Activated CD4-positive, alpha-beta T cell treated with anti-CD3 and anti-CD28 coated beads, Interleukin-2, amount 50 U/mL, for 24 hours (primary cell): Measurements from ENCODE around the gene ARHGEF10L.
"Not testable (repeated sequence)": the region's sequence is repeated elsewhere in the genome, so short reads cannot be mapped to it uniquely, and the experiment has no call there.

Experiments used
- DNase-seq, 2 donors: peaks; one replicate each; pipeline ENCODE4 v3.0.0-alpha.2; 2020; ENCODE audit warnings: low read depth in 1 of 2, low spot score in 1 of 2

ARHGEF10L gene

DNA sequence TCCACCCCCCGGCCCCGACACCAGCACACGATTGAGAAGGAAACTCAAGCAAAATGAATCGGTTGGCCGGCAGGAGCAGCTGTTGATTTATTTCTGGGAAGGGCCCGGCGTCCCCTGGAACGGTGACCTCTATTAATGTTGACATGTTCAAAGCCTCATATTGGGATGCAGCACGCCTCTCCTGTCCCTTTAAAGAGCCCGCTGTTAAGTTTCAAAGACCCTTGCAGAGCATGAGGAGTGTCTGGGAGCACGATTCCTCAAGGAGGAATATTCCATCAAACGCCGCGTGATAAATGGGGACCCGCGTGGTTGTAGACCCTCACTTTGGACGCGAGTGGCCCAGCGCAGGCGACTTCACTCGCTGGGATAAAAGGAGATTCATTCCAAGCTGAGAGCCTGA, 194.2 kb downstream of the ARHGEF10L start:
- no peak for DNase-seq

DNA sequence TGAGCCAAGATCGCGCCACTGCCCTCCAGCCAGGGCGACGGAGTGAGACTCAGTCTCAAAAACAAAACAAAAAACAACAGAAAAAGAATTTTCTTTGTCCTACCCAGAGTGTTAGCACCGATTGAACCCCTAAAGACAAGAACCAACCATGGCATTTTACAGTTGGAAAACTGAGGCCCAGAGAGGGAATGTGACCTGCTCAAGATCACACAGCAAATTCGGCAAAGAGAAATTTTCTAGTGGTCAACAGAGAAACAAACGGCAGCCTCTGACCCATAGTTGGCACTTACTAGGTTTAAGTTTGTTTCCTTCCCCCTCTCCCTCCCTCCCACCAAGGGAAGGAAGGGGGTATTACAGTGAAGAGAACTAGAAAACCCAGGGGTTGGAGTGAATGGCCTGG, 195.1 kb downstream of the ARHGEF10L start:
- no peak for DNase-seq

DNA sequence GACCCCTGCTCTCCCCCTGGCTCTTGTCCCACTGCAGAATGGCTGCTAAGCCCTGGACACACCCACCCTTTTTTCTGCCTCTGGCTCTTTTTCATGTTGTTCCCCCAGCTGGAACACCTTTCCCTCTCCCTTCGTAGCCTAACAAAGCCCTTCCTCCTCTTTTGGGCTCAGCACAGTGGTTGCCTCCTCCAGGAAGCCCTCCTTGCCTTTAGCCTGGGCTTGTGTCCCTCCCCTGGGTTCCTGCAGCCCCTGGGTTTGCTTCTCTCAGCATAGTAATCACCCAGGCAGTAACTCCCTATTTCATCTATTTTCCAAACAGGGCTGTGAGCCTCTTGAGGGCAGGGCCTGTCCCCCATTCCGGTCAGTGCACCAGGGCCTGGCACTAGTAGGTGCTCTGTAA, 195.8 kb downstream of the ARHGEF10L start:
- DNase-seq, result no peak

DNA sequence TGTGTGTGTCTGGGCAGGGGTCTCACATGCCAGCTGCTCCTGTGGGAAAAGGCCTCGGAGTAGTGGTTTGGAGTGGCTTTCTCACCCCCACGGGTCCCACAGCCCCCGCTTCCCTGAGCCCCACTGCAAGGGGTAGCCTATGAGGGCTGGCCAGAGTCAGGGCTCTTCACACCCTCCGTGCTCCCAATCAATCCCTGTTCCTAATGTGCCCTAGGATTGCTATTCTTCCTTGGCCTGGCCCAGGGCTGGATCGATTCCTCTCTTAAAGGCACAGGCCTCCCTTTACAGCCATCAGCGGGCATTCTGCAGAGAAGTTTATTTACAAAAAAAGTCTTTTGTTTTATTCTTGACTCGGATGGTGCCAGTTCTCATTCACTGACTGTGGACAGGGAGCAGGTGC, 196.3 kb downstream of the ARHGEF10L start:
- no peak for DNase-seq

DNA sequence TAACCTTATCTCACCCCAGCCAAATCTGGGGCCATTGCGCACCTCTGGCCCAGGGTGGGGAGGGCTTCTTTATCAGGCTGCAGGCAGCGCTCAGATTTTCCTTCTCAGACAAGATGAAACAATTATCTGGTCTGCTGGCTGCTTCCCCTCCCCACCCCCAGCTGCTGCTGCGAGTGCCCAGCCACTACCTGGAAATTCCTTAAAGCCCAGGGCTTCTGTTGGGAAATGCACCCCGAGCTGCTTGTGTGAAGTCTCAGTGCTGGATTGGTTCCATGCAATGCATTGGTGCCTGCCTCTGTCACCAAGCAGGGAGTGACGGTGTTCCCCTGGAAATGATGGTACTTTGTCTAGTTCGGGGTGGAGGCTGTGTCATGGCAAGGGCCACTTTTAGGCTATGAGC, 197.1 kb downstream of the ARHGEF10L start:
- no peak for DNase-seq

DNA sequence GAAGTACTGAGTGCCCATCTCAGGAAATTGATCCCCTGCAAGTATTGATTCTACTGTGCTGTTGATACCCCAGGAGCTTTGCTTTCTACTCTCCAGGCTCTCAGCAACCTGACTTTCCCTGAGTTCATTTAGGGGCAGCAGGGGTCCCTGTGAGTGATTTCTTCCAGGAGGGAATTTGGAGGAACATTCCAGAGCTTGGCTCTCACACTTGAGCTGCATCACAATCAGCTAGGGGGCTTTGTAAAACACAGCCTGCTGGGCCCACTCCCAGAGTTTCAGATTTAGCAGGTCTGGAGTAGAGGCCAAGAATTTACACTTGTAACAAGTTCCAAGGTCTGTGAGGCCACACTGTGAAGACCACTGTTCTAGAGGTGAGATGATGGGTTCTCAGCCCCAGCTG, 199.6 kb downstream of the ARHGEF10L start:
- DNase-seq, result no peak

DNA sequence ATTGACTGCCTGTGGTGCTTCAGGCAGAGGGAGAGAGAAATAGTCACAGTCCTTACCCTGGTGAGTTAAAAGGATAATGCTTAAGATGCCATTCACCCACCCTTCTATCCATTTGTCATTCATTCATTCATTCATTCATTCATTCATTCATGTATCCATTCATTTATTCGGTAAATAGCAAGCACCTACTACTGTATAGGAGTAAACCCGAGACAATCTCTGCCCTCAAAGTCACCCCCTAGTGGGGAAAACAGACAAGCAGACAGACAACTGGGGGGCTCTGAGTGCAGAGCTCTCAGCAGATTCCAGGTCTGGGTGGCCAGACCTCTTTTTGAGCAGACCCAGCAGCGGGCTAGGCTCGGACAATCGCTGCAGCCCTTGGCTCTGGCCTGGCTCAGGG, 201.6 kb downstream of the ARHGEF10L start:
- DNase-seq, result no peak

DNA sequence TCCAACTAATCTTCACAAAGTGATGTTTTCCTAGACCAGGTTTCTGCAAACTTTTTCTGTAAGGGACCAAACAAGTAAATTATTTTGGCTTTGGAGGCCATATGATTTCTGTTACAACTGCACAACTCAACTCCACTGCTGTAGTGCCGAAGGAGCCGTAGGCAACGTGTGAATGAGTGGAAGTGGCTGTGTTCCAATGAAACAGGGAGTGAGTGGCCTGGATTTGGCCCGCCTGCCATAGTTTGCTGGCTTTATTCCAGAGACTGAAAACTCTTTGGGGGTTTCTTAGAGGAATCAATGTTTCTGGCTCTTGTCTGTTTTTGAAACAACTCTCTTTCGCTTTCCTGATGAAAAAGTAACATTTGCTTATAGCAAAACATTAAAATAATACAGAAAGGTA, 203.1 kb downstream of the ARHGEF10L start:
- no peak for DNase-seq

DNA sequence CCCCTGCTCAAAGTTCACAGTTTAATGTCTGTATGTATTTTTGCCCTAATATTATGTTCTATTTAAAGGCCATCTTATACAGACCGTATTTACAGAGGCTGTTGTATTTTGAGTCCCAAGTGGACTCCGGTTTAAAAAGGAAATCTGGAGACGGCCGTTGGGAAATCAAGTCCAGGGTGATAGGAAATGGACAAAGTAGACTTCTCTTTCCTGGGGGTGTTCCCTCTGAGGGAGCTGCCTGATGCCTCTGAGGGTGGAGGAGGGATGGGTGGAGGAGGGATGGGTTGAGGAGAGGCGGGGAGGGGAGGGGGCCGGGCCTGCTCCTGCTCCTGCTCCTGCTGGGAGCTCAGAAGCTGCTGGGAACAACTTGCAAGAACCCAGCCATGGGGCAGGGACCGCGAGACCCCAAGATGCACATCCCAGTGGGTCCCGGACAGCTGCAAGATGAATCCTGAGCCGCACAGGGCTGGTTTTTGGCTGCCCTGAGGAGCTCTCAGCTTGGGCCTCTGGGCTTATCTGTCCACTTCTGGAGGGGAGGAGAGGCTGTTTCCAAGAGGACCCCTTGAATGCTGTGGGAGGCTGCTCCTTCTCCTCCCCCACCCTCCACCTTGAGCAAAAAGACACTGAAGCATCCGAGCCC, 203.6 kb downstream of the ARHGEF10L start:
- DNase-seq, result no peak

DNA sequence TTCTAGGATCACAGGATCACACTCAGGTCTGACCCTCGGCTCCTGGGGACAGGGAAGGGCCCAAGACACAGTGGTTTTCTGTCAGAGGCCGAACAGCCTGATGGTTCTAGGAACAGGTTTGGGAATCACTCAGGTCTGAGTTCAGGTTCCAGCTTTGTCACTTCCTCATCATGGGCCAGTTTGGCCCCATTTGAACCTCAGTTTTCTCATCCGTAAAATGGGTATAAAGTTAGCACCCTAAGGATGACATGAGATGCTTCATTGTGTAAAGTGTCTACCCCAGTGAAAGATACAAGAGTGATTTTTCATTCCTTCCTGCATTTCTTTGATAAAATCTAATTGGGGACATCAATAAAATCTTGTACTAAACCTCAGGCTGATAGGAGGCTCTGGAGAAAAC, 204.4 kb downstream of the ARHGEF10L start:
- no peak for DNase-seq

DNA sequence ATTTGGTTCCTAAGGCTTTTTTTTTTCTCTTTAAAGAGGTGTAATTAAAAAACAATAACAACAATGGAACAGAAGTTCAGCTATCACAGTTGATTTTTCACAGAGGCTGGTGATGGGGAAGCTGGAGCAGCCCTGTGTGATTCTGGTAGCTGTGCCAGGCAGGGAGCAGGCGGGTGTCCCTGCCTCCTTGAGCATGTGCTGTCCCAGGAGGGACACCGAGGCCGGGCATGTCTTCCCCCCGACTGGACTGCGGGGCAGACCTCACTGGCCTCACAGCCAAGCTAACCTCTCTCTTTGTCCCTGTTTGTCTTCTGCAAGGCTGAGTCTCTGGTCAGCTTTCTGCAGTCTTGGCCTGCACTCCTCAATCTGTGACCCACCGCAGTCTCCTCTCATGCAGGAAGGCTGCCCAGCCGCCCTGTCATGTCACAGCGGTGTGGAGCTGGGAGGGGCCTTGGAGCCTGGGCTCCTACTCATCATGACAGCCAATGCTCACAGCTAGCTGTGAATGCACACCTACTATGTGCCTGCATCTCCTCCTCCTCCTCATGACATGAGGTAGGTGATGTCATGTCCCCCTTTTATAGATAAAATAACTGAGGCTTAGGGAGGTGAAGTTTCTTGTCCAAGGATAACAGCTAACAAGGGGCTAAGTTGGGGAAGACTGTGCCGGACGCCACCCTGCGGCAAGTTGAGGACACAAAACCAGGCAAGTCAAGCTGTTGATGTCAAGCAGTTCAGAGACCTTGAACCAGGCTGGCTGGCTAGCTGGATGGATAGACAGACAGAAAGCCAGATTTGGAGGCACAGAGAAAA, 205.4 kb downstream of the ARHGEF10L start:
- DNase-seq, result no peak

DNA sequence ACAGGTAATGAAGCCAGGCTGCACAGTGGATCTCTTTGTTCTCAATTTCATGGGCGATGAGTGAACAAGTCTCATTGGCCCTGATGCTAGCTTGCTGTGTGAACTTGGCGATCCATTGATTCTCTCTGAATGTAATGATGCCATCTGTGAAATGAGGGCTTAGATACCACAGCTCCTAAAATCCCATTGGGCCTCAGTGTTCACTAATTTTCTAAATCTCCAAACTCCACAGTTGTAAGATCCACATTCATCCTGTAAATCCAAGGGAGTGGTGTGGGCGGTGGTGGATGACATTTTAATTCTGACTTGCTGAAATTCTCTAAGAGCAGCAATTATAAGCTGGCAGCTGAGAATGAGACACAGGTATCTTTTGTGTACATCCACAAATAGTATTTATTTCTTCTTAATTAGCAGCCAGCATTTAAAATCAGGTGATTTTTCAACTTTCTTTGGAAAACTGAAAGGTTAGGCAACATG, 206.0 kb downstream of the ARHGEF10L start:
- no peak for DNase-seq

DNA sequence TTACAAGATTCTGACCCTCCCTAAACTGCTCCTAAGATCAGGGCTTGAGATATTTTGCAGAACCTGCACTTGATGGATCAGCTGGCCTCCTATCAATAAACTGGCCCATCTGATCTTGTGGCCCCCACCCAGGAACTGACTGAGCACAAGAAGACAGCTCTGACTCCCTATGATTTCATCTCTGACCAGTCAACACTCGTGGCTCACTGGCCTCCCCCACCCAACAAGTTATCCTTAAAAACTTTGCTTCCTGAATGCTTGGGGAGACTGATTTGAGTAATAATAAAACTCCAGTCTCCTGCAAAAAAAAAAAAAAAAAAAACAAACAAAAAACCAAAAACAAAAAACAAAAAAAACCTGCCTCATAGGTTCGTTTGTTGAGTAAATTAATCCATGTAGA, 206.8 kb downstream of the ARHGEF10L start:
- not testable (repeated sequence) for DNase-seq

DNA sequence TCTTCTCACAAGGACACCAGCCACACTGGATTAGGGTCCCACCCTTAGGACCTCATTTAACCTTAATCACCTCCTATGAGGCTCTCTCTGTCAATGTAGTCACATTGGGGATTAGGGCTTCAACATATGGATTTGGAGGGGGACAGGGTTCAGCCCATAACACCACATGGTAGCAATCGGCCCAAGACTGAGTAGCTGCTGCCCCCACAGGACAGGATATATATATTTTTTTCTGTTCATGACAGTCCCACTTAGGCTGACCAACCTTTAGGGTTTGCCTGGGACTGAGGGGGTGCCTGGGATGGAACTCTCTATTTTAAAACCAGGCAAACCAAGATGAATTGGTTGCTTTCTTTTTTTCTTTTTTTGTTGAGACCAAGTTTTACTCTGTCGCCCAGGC, 207.4 kb downstream of the ARHGEF10L start:
- no peak for DNase-seq
